Testis (tissue), 3 donors: ENCODE results near the gene LDHD. TPM values are rescaled to one million over a fixed set of nuclear protein-coding genes. Genes with fewer than 3 reads are reported as not detected.
"Not testable (repeated sequence)": the region's sequence is repeated elsewhere in the genome, so short reads cannot be mapped to it uniquely, and the experiment has no call there.

Experiments used
- DNase-seq: peaks from one replicate; pipeline ENCODE4 v3.0.0-alpha.2; 2019
- H3K27ac ChIP-seq, 2 donors: fragments of 200-600 bp; sonication (generic); one replicate each; pipeline ENCODE4 v1.5.1; 2019
- H3K27me3 ChIP-seq: fragments of 200-600 bp; sonication (generic); one replicate; pipeline ENCODE4 v1.5.1; 2019
- H3K36me3 ChIP-seq: fragments of 200-600 bp; sonication (generic); one replicate; pipeline ENCODE4 v1.5.1; 2017; ENCODE audit warnings: low read depth; ENCODE audit errors: missing control alignments
- H3K4me1 ChIP-seq: fragments of 200-600 bp; sonication (generic); one replicate; pipeline ENCODE4 v1.5.1; 2019
- H3K4me3 ChIP-seq, 2 donors: fragments of 200-600 bp; sonication (generic); one replicate each; pipeline ENCODE4 v1.5.1; 2017 to 2019
- H3K9me3 ChIP-seq: fragments of 200-600 bp; sonication (generic); one replicate; pipeline ENCODE4 v1.5.1; 2017
- CTCF ChIP-seq, 3 experiments: fragments of 450-650 bp in 2 of 3; fragments of 200-600 bp in 1 of 3; sonication (generic) in 1 of 3; IDR thresholded peaks; one replicate each; pipeline ENCODE4 v1.5.1; 2016 to 2019; ENCODE audit warnings: antibody characterized with exemption in 3 of 3, mild to moderate bottlenecking in 2 of 3, moderate library complexity in 1 of 3
- POLR2A ChIP-seq: fragments of 450-650 bp; IDR thresholded peaks from one replicate; pipeline ENCODE4 v1.6.1; 2017; ENCODE audit warnings: antibody characterized with exemption, mild to moderate bottlenecking, moderate library complexity
- WGBS, 2 donors: methylation state at CpG; one replicate each; pipeline ENCODE4 v1.1.5; 2018; 5-methylcytosine and 5-hydroxymethylcytosine counted together
- intact Hi-C: fragments of 100-400 bp; cut with DNase I; formaldehyde crosslinking; loops from one replicate; pipeline ENCODE4 v1.15.1; 2023; ENCODE audit warnings: low total_unique reads
- polyA plus RNA-seq: library from polyadenylated mRNA; stranded (reverse); fragments of 350-450 nt; fragmentation: Illumina TruSeq; extraction: RNeasy Lipid Tissue Mini Kit (QIAGEN cat#74804); gene quantifications from one replicate; pipeline ENCODE4 v1.2.3, GENCODE V29; 2014; ENCODE audit warnings: low read depth, low replicate concordance; ENCODE audit not compliant: insufficient read depth
- total RNA-seq, 2 donors: library from RNA; depleted of rRNA; stranded (reverse); fragments of >200 nt; gene quantifications; one replicate each; pipeline ENCODE4 v1.2.3, GENCODE V29; 2016

LDHD gene
- total and polyA plus RNA-seq, 3 donors from 2014 or later = 4.2 to 14.4 (median 5.0) TPM

GRCh38 chr16:75095204-75095621, 21.4 kb downstream of the LDHD start:
- Histone ChIP-seq H3K4me3 (no peak overlapping the region), H3K4me1 (peaks cover 24% of the 10 kb centered on the region), H3K27ac (no peak overlapping the region), H3K27me3 (no peaks in the 10 kb centered on the region), H3K36me3 (no peaks in the 10 kb centered on the region), H3K9me3 (no peaks in the 10 kb centered on the region)
- 94 to 98% methylated on average over 14 of the region's 14 CpGs for WGBS, 2 donors
- DNase-seq = no peak
- intact Hi-C loops = no loop called here
- TF ChIP-seq CTCF (IDR thresholded peaks at IDR 0.05) (no peak), POLR2A (no peak)

DNA sequence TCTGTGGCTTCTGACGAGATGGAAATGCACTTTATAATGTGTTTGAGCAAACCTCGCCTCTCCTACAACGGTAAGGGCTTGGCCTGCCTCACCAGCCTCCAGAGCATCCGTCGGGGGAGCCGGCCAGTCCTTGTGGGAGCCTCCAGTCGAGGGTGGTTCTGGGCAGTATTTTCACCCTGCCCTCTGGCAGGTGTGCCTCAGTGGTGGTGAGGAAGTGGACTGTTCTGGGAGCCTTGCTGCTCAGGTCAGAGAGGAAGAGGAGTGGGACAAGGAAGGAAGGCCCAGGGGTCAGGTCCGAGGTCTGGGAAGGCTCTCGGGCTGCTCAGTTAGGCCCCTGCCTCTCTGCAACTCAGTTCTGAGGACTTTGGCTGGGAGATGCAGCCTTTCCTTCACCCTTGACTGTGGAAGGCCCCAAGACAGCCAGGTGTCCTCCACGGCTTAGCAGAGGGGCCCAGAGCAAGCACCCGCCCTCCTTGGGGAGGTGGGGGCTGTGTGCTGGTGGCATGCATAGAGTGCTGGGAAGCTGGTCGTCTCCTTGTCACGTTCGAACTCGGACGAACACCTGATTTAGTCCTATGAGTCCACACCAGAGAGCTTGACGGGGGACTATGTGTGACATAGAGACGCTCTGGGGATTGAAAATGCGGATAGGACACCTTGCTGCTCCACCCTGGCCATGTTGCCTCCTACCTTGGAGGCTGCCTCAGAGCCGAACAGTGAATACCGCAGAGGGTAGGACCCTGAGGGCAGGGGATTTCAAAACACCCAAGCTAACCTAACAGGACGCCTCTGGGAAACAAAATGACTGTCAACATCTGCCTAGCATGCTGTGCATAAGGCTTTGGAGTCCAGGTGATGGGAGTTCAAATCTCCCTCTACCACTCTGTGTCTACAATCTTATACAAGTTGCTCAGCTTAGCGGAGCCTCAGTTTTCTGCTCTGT, 22.7 kb downstream of the LDHD start:
- Histone ChIP-seq H3K4me1 (peaks cover 18% of the 10 kb centered on the region), H3K9me3 (no peaks in the 10 kb centered on the region), H3K27ac (no peak overlapping the region), H3K36me3 (no peaks in the 10 kb centered on the region), H3K4me3 (no peak overlapping the region), H3K27me3 (no peaks in the 10 kb centered on the region)
- TF ChIP-seq CTCF (IDR thresholded peaks at IDR 0.05) = no peak
- TF ChIP-seq POLR2A = no peak
- no peak for DNase-seq
- WGBS, 2 donors = 92% methylated on average over 22 to 23 of the region's 23 CpGs
- intact Hi-C loops = no loop called here

- Histone ChIP-seq H3K27ac (no peak overlapping the region), H3K36me3 (no peaks in the 10 kb centered on the region), H3K9me3 (no peaks in the 10 kb centered on the region), H3K27me3 (no peaks in the 10 kb centered on the region), H3K4me1 (peaks cover 11% of the 10 kb centered on the region), H3K4me3 (no peak overlapping the region)
- no peak for DNase-seq
- no peak for TF ChIP-seq POLR2A
- TF ChIP-seq CTCF (IDR thresholded peaks at IDR 0.05) = no peak
- intact Hi-C loops = no loop called here
- 63 to 82% methylated on average over 7 of the region's 7 CpGs for WGBS, 2 donors
Observed at GRCh38 chr16:75092777-75093176, 23.8 kb downstream of the LDHD start.

GRCh38 chr16:75091619-75092018, 25.0 kb downstream of the LDHD start:
- peaks cover 14% of the 10 kb centered on the region for H3K4me1 ChIP-seq
- H3K9me3 ChIP-seq, intact Hi-C loops, DNase-seq, H3K27ac ChIP-seq, H3K27me3 ChIP-seq, H3K36me3 ChIP-seq, H3K4me3 ChIP-seq: not testable (repeated sequence)
- WGBS, 2 donors = 55 to 64% methylated on average over 3 of the region's 3 CpGs

DNA sequence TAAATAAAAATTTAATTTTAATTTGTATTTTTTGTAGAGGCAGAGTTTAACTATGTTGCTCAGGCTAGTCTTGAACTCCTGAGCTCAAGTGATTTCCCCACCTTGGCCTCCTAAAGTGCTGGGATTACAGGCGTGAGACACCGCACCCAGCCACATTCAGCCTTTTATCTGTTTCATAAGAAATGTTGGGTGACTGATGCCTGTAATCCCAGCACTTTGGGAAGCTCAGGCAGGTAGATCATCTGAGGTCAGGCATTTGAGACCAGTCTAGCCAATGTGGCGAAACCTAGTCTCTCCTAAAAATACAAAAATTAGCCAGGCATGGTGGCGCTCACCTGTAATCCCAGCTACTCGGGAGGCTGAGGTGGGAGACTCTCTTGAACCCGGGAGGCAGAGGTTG, 25.7 kb downstream of the LDHD start:
- intact Hi-C loops, H3K27ac ChIP-seq, DNase-seq, H3K4me3 ChIP-seq, H3K27me3 ChIP-seq, H3K9me3 ChIP-seq, H3K36me3 ChIP-seq: not testable (repeated sequence)
- H3K4me1 ChIP-seq = peaks cover 11% of the 10 kb centered on the region
- 92 to 96% methylated on average over 5 to 6 of the region's 6 CpGs for WGBS, 2 donors
